ENCODE measurements around the gene PRDM13.

DNA sequence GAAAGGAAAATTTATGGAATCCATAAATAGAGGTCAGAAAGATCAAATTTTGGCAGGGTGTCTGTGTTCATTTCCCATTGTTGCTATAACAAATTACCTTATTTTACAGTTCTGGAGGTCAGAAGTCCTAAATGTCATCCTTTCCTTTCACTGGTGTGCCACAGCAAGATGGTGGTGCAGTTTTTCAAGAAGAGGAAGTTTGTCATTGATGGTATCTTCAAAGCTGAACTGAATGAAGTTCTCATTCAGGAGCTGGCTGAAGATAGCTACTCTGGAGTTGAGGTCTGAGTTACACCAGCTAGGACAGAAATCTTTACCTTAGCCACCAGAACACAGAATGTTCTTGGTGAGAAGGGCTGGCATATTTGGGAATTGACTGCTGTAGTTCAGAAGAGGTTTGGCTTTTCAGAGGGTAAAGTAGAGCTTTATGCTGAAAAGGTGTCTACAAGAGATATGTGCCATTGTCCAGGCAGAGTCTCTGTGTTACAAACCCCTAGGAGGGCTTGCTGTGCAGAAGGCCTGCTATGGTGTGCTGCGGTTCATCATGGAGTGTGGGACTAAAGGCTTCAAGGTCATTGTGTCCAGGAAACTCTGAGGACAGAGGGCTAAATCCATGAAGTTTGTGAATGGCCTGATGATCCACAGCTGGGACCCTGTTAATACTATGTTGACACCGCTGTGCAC, 30.9 kb upstream of the PRDM13 start:
- TF ChIP-seq EZH2phosphoT487 (IDR thresholded peaks at IDR 0.05) (no peak), EZH2 (IDR thresholded peaks at IDR 0.05) (no peak)
